CD4-positive, alpha-beta T cell treated with Interleukin-15 for 4 hours (primary cell): Measurements from ENCODE around the gene GPR107.

Source experiments
- DNase-seq: peaks from one replicate; pipeline ENCODE4 v3.0.0-alpha.2; 2020; ENCODE audit warnings: low spot score

Gene GPR107

DNA sequence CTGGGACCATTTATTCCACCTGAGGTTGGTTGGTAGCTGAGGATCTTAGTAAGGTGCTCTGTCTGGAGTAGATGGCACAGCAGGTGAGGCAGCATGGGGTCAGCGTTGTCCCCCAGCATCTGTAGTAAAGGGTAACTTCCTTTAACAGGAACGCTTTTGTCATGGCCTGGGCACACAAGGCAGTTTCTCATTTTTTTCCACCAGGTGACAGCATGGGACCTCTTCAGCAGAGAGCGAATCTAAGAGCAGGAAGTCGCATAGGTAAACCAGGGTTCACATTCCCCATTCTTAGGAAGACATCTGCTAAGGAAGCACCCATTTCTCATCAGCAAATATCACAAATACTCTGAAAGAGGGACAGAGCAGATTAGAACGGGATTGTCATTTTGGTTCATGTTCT lies 56.5 kb downstream of the GPR107 start:
- no peak for DNase-seq

DNA sequence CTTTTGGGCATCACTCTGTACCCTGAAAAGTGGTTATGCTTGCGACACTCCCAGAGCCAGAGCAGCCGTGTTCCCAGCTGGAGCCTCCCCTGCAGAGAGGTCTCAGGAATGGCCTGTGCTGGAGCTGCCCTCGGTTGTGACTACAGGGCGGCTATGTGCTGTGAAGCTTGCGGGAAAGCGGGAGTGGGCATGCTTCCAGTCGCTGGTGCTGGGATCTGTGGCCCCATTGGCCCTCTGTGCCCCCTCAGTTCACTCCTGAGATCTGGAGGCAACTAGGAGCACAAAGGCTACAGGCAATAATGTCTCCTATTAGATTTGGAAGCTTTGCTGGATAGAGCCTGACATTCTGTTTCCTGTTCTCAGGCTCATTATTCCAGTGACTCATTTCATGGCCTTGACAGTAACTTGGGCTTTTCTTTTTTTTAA lies 56.9 kb downstream of the GPR107 start:
- no peak for DNase-seq

DNA sequence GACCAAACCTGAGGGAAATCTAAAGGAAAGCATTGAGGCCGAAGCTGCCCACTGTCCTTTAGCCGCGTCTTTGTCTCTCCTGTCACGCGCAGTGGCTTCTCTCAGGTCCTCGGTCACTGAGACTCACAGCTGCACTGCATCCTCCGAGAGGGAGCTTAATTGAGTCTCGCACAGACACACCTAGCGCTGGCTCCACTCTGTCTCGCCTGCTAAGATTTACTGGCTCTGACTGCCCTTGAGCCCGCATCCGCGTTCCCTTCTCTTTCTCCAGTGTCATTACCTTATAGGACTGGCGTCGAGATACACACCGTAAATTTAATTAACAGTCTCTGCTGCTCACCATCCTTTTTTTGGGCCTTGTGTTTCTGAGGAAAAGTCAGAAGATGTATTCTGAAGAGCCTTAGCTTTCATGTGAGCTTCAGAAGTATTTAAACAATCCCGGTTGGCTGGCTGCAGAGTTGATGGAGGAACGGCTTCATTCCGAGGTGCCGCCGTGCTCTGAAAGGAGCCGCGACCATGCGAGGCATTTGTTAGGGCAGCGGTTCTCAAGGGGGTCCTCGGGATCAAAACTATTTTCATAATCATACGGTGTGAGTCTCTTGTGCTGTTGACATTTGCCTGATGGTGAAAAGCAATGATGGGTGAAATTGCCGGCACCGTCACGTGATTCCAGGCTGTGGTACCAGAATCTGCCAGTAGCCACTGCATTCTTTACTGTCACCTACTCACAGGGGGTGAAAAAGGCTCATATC lies 58.3 kb downstream of the GPR107 start:
- DNase-seq = no peak

DNA sequence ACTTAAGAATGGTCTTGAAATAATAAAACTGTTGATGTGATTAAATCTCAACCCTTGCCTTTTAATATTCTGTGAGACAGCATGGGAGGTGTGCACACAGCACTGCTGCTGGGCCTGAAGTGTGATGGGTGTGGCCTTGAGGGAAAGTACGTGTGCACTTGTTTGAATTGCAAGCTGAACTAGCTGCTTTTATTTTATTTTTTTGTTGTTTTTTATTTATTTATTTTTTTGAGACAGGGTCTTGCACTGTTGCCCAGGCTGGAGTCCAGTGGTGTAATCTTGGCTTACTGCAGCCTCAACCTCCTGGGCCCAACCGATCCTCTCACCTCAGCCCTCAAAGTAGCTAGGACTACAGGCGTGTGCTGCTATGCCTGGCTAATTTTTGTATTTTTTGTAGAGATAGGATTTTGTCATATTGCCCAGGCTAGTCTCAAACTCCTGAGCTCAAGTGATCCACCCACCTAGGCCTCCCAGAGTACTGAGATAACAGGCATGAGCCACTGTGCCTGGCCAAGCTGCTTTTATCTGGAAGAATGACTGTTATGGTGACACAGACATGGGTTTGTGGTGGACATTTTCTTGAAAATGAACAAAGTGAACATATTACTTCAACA lies 58.9 kb downstream of the GPR107 start:
- no peak for DNase-seq

DNA sequence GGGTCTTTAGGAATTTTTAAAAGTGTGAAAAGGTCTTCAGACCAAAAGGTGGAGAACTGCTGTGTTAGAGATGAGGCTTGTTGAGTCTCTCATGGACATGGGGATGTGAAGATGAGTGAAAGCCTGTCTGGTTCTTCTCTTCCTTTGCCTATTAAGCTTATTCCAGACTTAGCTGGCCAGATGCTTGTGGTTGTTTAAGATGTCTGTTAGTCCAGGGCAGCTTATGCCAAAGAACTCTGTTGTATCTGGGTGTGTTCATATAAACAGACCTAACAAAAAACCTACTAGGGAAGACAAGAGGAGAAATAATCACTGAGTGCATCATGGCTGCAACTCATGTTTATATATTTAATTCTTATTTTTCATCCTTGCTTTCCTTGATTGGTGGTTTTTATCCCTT lies 61.0 kb downstream of the GPR107 start:
- no peak for DNase-seq

DNA sequence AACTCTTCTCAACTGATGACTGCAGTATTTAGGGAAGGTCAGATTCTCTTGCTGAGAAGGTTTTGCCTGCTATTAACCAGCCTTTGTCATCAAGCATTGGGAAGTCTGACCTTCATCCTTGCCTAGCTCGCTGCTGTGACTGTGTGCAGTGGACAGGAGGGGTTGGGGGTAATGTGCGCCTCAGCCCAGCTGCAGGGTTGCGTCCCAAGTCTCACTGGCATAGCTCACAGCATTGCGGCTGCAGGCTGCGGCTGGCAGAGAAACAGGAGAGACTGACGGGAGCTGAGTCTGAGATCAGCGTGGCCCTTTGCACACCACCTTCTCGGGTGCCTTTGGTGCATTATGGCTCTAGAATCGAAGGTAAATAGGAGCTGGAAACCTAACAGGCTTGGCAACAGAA lies 62.6 kb downstream of the GPR107 start:
- no peak for DNase-seq

DNA sequence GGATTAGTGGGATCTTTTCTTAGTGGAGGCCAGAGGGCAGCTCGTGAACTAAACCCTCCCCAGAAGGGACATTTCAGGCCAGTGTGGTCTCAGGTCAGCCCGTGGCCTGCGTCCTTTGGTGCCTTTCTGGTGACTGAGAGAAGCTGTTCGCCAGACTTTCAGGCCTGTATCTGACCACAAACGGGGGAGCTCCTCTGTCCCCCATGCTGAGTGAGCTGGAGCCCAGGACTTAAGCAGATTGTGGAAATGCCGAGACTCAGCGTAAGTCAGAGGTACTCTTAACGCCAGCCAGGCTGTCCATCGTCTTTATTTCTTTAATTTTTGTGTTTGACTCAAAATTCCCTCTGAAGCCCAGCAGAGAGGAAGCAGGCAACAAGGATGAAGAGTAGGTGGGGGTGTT lies 63.7 kb downstream of the GPR107 start:
- no peak for DNase-seq

DNA sequence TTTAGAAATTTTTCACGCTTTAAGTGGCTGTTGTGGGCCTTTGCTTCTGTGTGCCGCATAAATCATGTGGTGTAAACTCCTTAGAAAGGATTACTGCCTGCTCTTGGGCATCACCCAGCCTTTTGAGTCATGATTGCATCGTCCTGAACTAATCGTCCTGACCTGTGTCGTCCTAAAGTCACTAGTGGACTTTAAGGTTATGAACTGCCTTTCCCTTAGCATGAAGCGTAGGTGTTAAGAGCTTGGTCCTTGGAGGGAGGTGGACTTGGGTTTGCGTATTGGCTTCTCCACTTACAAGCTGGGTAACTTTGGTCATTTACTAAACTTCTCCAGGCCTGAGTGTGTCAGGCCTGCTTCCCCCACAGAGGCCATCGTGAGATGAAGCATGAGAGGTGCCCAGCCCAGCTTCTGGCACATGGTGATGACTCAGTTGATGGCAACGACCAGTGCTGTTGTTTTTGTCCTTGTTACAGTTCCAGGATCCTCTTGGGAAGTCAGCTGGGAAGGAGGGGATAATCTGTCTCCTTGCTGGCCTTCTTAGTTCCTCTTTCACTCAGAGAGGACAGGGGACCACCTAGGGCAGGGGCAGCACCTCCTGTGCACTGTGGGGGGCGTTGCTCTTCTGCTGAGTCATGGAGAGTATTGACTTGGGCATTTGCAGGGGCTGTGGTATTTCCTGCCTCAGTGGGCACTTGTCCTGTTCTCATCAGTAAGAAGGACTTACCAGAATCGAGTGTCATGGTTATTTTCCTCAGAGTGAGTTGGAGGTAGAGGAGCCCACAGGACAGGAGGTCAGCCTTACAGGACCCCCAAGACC lies 64.3 kb downstream of the GPR107 start:
- DNase-seq = no peak

DNA sequence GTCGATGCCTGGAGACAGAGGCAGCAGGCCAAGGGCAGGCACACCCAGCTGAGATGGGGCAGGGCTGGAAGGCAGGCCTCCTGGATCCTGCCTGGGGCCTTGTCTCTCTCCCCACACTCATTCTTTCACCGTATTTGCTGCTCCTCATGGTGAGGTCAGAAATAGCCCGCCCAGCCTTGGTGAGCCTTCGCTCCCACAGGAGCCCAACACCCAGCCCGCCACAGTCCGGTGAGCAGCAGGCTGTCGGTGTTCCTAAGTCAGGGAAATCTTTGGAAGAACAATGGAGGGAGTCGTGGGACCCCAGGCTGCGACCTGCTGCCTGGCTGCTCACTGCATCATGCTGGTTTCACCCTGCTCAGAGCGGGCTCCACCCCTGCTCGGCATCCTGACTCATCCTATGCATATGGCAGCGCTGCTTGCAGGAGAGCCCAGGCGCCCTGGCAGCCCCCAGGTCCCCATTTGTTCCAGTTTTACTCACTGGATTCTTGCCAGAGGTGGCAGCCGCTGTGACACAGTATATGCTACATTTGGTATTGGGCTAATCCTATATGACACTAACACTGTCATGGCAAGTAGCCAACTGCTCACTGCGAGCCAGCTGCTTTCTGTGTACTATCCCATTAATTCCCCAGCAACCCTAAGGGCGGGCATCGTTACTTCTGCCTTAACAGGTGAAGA lies 65.3 kb downstream of the GPR107 start:
- DNase-seq = no peak

DNA sequence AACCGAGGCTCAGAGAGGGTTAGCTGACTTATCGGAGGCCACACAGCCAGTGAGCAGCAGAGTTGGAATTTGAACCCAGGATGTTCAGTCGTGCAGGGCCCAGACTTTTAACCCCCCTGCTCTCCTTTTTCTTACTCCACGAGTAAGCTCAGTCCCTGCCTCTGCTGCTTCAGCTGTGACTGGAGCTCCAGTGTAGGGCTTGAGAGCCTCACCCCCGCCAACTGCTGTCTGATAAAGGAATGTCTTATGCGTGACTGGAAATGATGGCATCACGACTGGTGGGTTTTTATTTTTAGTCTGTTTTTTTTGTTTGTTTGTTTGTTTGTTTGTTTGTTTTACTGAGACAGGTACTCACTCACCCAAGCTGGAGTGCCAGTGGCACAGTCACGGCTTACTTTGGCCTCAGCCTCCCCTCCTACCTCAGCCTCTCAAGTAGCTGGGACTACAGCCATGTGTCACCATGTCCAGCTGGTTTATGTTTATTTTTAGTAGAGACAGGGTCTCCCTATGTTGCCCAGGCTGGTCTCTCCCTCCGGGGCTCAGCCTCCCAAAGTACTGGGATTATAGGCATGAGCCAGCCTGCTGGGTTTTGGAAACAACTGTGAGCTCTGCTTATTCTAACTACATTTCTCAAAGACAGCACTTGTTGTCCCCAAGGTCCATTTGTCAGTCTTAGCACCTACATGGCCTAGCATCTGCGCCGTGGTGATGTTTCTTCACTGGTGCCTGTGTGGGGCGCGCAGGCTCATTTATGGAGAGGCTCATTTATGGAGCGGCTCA lies 66.0 kb downstream of the GPR107 start:
- DNase-seq = no peak

DNA sequence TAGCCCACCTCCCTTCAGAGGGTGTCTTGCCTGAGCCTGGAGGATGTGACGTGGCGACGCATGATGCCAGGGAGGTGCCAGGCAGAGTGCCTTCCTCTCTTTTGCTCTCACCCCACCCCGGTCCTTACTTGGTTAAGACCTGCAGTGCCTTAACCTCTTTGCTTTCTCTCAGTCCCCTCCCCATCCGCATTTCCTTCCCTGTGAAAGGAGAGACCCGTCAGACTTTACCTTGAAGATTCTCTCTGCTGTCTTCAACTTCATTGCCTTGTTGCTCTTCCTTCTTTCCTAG lies 66.5 kb downstream of the GPR107 start:
- no peak for DNase-seq

DNA sequence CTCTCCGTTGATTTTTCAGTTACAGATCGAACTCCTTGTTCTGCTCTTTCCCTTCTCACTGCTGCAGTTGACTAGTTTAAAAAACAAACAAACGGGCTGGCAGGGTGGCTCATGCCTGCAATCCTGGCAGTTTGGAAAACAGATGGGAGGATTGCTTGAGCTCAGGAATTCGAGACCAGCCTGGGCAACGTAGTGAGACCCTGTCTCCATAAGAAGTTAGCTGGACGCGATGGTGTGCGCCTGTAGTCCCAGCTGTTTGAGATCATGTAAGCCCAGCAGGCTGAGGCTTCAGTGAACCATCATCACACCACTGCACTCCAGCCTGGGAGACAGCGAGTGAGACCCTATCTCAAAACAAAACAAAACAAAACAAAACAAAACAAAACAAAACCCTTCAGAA lies 67.1 kb downstream of the GPR107 start:
- no peak for DNase-seq

DNA sequence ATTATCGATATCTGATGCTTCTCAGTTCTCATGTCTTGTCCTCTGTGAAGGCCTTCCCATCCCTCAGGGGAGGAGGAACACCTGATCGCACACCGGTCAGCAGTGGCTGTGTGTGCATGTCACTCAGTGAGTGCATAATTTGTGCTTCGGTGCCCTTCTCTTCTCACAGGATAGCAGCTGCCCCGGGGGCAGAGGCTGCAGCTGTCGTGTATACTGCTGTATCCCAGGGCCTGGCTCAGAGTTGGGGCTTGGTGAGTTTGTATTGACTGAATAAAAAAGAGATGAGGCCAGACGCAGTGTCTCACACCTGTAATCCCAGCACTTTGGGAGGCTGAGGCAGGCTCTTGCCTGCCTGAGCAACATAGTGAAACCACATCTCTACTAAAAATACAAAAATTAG lies 68.8 kb downstream of the GPR107 start:
- DNase-seq = no peak

DNA sequence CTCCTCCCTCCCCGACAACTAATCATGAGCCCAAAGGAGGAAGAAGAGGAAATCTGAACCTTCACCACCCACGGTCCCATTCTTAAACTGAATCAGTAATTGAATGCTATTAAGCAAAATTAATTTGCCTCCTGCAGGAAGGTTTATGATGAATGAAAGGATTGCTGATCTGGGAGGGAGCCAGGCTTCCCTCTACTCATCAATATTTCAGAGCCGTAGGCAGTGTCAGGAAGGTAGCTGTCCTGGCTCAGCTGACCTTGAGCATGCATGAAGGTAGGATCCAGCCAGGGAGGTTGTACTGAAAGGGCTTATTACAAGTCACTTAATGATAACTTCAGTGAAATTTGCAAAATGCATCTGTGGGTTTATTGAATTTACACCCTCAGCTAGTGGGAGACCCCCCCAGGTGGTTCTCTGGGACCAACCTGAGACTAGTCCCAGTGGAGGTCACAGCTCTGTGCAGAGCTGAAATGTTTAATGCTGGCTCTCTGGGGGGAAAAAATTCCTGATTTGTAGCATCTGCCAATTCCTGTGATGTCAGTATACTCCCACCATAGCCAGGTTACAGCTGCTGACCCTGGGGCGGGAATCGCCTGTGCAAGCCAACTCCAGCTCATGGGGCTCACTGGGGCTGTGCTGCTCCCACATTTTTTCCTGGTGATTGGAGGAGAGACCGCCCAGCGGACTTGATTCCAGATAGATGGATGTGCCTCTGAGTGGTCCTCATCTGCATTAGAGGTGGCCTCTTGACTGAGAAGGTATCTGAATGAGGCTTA lies 70.6 kb downstream of the GPR107 start:
- DNase-seq = no peak

DNA sequence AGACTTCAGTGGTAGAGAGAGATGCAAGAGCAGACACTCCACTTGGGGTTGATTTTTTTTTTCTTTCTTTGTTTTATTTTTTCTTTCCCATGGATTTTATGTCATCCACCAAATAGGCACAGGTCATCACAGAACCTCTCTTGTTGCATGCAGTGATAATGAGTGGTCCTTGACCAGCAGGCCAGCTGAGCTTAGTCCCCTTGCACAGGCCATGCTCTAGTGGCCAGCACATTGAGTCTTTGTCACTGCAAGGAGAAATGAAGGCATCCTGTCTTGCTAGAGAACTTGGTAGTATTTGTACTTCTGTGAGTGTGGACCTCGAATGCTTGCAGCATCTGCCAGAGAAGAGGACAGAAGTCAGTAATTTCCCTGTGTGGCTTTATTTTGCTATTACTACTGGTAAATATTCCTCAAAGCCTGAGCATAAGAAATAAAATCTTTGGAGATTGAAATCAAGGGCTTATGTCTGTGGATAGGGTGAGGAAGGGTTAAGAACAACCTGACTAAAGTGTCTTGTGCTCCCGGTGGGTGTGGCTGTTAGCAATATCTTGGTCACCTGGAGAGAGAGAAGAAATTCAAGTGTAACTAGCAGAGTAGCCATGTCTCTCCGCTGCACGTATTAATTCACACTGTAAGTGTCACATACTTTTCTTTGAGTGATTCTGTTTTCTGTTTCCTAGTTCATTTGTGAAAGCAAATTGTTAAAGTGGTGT lies 73.2 kb downstream of the GPR107 start:
- no peak for DNase-seq

DNA sequence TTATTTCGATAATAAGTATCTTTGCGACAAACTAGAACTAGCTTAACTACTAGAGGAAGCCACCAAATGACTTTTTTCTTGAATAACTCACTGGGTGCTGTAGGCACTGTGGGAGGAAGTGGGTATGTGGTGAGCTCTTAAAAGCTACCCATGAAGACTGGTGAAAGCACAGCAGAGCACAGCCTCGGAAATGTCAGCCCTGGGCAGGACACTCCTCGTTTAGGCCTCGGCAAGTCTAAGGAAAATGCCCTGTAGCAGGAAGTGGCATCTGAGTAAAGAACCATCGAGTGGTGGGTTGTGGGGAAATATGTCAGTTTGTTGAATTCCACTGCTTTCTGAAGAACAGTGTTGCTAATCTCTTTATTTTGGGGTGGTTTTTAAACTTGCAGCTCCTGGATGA lies 74.5 kb downstream of the GPR107 start:
- DNase-seq = peak; percentile 85

DNA sequence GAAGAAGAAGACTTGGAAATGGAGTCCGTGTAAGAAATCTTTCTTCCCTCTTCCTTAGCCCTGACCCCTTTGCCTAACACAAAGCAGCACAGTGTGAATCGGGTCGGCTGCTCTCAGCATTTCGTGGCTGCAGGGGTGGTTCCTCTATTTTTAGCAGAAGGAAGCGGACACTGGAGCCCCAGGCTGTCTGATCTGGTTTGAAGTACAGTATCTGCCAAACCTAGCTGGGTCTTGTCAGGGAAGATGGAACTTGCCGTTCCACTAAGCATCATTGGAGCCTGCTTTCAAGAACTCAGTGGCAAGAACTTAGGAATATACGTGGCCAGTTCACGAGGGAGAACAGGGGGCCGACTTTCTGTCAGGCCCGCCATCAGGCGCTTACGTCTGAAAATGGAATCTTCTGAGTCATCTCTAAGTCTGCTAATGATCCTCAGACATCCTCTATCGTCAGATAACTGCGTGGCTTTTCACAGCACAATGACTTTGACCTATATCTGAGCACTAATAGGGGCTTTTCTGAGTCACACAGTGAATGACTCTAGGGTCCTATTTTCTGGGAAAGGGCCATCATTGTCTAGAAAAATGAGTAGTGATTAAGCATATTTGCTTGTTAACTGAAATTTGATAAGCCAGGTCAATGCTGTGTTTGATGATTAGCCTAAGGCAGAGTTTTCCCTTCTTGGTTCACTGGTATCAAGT lies 75.2 kb downstream of the GPR107 start:
- peak; percentile 88 for DNase-seq

DNA sequence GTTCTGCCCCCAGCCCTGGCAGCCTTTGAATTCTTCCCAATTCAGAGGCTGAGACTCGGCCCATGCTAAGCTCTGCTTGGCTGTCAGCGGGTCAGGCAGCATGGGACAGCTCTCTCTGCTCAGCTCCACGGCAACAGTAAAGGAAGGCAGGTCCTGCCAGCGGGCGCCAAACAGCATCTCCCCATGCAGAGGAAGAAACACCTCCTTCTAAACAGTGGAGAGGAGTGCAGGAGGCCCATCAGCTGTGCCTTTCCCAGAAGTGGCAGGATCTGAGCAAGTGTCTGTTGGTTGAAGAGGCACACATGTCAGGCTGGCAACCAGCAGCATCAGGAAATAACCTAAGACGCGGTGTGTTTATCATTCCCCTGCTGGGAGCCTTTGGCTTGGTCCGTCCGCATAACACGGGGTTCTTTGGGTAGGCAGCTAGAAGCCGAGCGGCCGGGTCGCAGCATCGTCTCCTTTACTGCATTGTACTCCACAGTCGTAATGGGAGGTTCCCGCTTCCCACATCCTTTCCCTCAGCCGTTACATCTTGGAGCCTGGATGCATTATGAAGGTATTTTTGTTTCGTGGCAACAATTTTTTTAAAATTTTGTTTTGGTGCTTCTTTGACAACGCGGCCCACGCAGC lies 75.8 kb downstream of the GPR107 start:
- DNase-seq = no peak

DNA sequence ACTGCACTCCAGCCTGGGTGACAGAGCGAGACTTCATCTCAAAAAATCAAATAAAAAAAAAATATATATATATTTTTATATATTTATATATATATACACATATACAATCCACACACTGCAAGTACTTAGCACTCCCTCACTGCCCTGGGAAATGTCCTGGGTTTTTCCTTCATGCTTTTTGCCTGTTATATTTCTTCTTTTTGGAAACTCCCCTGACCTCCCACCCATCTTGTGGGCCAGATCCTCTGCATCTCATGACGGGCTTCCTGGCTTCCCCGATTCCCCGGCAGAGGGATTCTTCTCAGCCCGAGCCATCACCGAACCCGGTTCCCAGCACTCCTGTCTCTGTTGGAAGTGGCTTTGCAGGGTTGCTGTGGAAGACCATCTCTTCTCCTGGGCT lies 79.0 kb downstream of the GPR107 start:
- DNase-seq = no peak
